ENCODE results near the gene MEMO1.
"Not testable (repeated sequence)": the region's sequence is repeated elsewhere in the genome, so short reads cannot be mapped to it uniquely, and the experiment has no call there.

DNA sequence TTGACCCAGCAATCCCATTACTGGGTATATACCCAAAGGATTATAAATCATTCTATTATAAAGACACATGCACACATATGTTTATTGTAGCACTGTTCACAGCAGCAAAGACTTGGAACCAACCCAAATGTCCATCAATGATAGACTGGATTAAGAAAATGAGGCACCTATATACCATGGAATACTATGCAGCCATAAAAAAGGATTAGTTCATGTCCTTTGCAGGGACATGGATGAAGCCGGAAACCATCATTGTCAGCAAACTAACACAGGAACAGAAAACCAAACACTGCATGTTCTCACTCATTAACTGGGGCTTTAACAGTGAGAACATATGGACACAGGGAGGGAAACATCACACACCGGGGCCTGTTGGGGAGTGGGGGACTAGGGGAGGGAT, 110.7 kb downstream of the MEMO1 start:
- TF ChIP-seq SP1 (IDR thresholded peaks at IDR 0.05; ENCODE audit: low read depth); EZH2 (IDR thresholded peaks at IDR 0.05); ELF1 (IDR thresholded peaks at IDR 0.05; ENCODE audit: borderline replicate concordance, low read depth); EZH2phosphoT487 (IDR thresholded peaks at IDR 0.05; ENCODE audit: borderline replicate concordance); JUND (IDR thresholded peaks at IDR 0.05); ZNF274 (IDR thresholded peaks at IDR 0.05; ENCODE audit: low read depth, low read length); YY1 (IDR thresholded peaks at IDR 0.05; ENCODE audit: extremely low read depth, insufficient replicate concordance, low read depth, low read length): not testable (repeated sequence)
- TF ChIP-seq, protein P1, sequence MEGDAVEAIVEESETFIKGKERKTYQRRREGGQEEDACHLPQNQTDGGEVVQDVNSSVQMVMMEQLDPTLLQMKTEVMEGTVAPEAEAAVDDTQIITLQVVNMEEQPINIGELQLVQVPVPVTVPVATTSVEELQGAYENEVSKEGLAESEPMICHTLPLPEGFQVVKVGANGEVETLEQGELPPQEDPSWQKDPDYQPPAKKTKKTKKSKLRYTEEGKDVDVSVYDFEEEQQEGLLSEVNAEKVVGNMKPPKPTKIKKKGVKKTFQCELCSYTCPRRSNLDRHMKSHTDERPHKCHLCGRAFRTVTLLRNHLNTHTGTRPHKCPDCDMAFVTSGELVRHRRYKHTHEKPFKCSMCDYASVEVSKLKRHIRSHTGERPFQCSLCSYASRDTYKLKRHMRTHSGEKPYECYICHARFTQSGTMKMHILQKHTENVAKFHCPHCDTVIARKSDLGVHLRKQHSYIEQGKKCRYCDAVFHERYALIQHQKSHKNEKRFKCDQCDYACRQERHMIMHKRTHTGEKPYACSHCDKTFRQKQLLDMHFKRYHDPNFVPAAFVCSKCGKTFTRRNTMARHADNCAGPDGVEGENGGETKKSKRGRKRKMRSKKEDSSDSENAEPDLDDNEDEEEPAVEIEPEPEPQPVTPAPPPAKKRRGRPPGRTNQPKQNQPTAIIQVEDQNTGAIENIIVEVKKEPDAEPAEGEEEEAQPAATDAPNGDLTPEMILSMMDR (IDR thresholded peaks at IDR 0.05 in 2 of 3, conservative IDR thresholded peaks at IDR 0.05 in 1 of 3; ENCODE audit: borderline replicate concordance in 1 of 3, insufficient read depth in 1 of 3, low read depth in 2 of 3, low read length in 2 of 3): not testable (repeated sequence)
- TF ChIP-seq, protein P2, sequence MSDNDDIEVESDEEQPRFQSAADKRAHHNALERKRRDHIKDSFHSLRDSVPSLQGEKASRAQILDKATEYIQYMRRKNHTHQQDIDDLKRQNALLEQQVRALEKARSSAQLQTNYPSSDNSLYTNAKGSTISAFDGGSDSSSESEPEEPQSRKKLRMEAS (IDR thresholded peaks at IDR 0.05): not testable (repeated sequence)

All from HCT116 (cell line).